Measurements from ENCODE around the gene SF3A1. TPM values are rescaled to one million over a fixed set of nuclear protein-coding genes. Genes with fewer than 3 reads are reported as not detected.
A peak's percentile ranks its signal among the peaks of the same experiment; 100 is the strongest.

SF3A1 gene
- total RNA-seq, 1 experiment from 2014 or later: 272 TPM

- CTCF ChIA-PET: interaction anchor here (0.6 to 7.8 kb wide), 10 partner anchors 9 to 555 kb away, joined by 3 to 193 read pairs (median 10); partner anchors contain the start of genes CASTOR1 and RNF215
These were observed 28.8 kb downstream of the SF3A1 start for GRCh38 chr22:30327864-30328345.

GRCh38 chr22:30326706-30327362, 29.9 kb downstream of the SF3A1 start, which contains the start of gene TBC1D10A:
Gene TBC1D10A (minus strand): TSS chr22:30326941. CDS start chr22:30326881, 60 bp downstream.
- H3K4me3 Mint-ChIP-seq: peak within 1 kb of the TSS; percentile 75
- no peaks in the 10 kb centered on the region for H3K9me3 Mint-ChIP-seq
- CTCF ChIA-PET: interaction anchor here (0.5 to 7.8 kb wide), 20 partner anchors 10 to 480 kb away, joined by 3 to 193 read pairs (median 5); partner anchors contain the start of genes CASTOR1, CCDC157, RNF215 and SF3A1
- ATAC-seq: peak; percentile 93
- H3K27me3 Mint-ChIP-seq (ENCODE audit: low read depth): no peaks in the 10 kb centered on the region
- peak within 1 kb of the TSS; percentile 89 for H3K27ac Mint-ChIP-seq
- H3K36me3 Mint-ChIP-seq: peaks cover 2% of the 10 kb centered on the region; the same call in 1 of the 2 replicates
- DNase-seq (ENCODE audit: low spot score): peak; percentile 95
- POLR2A ChIA-PET: interaction anchor here (0.7 to 2.4 kb wide), 4 partner anchors 30 to 59 kb away, joined by 3 to 7 read pairs (median 4); partner anchors contain the start of genes CCDC157 and SF3A1
- peaks cover 28% of the 10 kb centered on the region for H3K4me1 Mint-ChIP-seq
- TF ChIP-seq CREB1 (CRISPR knock-in tag; IDR thresholded peaks at IDR 0.05) (no peak), RORB (CRISPR knock-in tag; IDR thresholded peaks at IDR 0.05) (no peak), ATF1 (CRISPR knock-in tag; IDR thresholded peaks at IDR 0.05) (no peak), FOXK1 (CRISPR knock-in tag; IDR thresholded peaks at IDR 0.05) (no peak), SP1 (CRISPR knock-in tag; conservative IDR thresholded peaks at IDR 0.05) (0 out of 2 replicates have a peak, but pooled peaks have one; percentile 61), CDX4 (CRISPR knock-in tag; IDR thresholded peaks at IDR 0.05; ENCODE audit: borderline replicate concordance) (no peak), ETV6 (CRISPR knock-in tag; IDR thresholded peaks at IDR 0.05) (no peak), ZNF396 (CRISPR knock-in tag; IDR thresholded peaks at IDR 0.05; ENCODE audit: borderline replicate concordance) (no peak), NFYB (CRISPR knock-in tag; conservative IDR thresholded peaks at IDR 0.05; ENCODE audit: low read depth) (peak; percentile 32; the same call in 1 of the 2 replicates)
- TF ChIP-seq, protein P1, sequence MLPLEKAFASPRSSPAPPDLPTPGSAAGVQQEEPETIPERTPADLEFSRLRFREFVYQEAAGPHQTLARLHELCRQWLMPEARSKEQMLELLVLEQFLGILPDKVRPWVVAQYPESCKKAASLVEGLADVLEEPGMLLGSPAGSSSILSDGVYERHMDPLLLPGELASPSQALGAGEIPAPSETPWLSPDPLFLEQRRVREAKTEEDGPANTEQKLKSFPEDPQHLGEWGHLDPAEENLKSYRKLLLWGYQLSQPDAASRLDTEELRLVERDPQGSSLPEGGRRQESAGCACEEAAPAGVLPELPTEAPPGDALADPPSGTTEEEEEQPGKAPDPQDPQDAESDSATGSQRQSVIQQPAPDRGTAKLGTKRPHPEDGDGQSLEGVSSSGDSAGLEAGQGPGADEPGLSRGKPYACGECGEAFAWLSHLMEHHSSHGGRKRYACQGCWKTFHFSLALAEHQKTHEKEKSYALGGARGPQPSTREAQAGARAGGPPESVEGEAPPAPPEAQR (CRISPR knock-in tag; IDR thresholded peaks at IDR 0.05): no peak
- TF ChIP-seq, protein P2, sequence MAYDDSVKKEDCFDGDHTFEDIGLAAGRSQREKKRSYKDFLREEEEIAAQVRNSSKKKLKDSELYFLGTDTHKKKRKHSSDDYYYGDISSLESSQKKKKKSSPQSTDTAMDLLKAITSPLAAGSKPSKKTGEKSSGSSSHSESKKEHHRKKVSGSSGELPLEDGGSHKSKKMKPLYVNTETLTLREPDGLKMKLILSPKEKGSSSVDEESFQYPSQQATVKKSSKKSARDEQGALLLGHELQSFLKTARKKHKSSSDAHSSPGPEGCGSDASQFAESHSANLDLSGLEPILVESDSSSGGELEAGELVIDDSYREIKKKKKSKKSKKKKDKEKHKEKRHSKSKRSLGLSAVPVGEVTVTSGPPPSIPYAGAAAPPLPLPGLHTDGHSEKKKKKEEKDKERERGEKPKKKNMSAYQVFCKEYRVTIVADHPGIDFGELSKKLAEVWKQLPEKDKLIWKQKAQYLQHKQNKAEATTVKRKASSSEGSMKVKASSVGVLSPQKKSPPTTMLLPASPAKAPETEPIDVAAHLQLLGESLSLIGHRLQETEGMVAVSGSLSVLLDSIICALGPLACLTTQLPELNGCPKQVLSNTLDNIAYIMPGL (CRISPR knock-in tag; IDR thresholded peaks at IDR 0.05): peak; percentile 25; the same call in 1 of the 2 replicates
- TF ChIP-seq, protein P3, sequence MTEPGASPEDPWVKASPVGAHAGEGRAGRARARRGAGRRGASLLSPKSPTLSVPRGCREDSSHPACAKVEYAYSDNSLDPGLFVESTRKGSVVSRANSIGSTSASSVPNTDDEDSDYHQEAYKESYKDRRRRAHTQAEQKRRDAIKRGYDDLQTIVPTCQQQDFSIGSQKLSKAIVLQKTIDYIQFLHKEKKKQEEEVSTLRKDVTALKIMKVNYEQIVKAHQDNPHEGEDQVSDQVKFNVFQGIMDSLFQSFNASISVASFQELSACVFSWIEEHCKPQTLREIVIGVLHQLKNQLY (CRISPR knock-in tag; IDR thresholded peaks at IDR 0.05): no peak
- TF ChIP-seq, protein P4, sequence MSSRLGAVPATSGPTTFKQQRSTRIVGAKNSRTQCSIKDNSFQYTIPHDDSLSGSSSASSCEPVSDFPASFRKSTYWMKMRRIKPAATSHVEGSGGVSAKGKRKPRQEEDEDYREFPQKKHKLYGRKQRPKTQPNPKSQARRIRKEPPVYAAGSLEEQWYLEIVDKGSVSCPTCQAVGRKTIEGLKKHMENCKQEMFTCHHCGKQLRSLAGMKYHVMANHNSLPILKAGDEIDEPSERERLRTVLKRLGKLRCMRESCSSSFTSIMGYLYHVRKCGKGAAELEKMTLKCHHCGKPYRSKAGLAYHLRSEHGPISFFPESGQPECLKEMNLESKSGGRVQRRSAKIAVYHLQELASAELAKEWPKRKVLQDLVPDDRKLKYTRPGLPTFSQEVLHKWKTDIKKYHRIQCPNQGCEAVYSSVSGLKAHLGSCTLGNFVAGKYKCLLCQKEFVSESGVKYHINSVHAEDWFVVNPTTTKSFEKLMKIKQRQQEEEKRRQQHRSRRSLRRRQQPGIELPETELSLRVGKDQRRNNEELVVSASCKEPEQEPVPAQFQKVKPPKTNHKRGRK (CRISPR knock-in tag; IDR thresholded peaks at IDR 0.05; ENCODE audit: borderline replicate concordance): no peak

More at GRCh38 chr22:30327864-30328345, 28.8 kb downstream of the SF3A1 start:
- POLR2A ChIA-PET: interaction anchor here (1.0 to 2.4 kb wide), 2 partner anchors 37 to 39 kb away, joined by 4 to 7 read pairs; partner anchors contain the start of gene CASTOR1
- DNase-seq (ENCODE audit: low spot score): peak; percentile 33
- TF ChIP-seq, protein P5, sequence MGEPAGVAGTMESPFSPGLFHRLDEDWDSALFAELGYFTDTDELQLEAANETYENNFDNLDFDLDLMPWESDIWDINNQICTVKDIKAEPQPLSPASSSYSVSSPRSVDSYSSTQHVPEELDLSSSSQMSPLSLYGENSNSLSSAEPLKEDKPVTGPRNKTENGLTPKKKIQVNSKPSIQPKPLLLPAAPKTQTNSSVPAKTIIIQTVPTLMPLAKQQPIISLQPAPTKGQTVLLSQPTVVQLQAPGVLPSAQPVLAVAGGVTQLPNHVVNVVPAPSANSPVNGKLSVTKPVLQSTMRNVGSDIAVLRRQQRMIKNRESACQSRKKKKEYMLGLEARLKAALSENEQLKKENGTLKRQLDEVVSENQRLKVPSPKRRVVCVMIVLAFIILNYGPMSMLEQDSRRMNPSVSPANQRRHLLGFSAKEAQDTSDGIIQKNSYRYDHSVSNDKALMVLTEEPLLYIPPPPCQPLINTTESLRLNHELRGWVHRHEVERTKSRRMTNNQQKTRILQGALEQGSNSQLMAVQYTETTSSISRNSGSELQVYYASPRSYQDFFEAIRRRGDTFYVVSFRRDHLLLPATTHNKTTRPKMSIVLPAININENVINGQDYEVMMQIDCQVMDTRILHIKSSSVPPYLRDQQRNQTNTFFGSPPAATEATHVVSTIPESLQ (CRISPR knock-in tag; IDR thresholded peaks at IDR 0.05): no peak
- TF ChIP-seq ZNF317 (CRISPR knock-in tag; IDR thresholded peaks at IDR 0.05; ENCODE audit: borderline replicate concordance, low read depth) (no peak), CREM (CRISPR knock-in tag; IDR thresholded peaks at IDR 0.05) (no peak), E2F1 (CRISPR knock-in tag; IDR thresholded peaks at IDR 0.05) (no peak), NFE2L1 (CRISPR knock-in tag; IDR thresholded peaks at IDR 0.05) (no peak), FOXJ3 (CRISPR knock-in tag; IDR thresholded peaks at IDR 0.05; ENCODE audit: borderline replicate concordance) (no peak)
- TF ChIP-seq, protein P6, sequence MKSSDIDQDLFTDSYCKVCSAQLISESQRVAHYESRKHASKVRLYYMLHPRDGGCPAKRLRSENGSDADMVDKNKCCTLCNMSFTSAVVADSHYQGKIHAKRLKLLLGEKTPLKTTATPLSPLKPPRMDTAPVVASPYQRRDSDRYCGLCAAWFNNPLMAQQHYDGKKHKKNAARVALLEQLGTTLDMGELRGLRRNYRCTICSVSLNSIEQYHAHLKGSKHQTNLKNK (CRISPR knock-in tag; IDR thresholded peaks at IDR 0.05): no peak
- TF ChIP-seq, protein P7, sequence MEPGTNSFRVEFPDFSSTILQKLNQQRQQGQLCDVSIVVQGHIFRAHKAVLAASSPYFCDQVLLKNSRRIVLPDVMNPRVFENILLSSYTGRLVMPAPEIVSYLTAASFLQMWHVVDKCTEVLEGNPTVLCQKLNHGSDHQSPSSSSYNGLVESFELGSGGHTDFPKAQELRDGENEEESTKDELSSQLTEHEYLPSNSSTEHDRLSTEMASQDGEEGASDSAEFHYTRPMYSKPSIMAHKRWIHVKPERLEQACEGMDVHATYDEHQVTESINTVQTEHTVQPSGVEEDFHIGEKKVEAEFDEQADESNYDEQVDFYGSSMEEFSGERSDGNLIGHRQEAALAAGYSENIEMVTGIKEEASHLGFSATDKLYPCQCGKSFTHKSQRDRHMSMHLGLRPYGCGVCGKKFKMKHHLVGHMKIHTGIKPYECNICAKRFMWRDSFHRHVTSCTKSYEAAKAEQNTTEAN (CRISPR knock-in tag; IDR thresholded peaks at IDR 0.05): no peak
- no peaks in the 10 kb centered on the region for H3K27me3 Mint-ChIP-seq (ENCODE audit: low read depth)
- H3K4me1 Mint-ChIP-seq: peaks cover 28% of the 10 kb centered on the region
- ATAC-seq: peak; percentile 33
- H3K27ac Mint-ChIP-seq: peak overlapping the region; percentile 89
- peaks cover 10% of the 10 kb centered on the region; the same call in 1 of the 2 replicates for H3K36me3 Mint-ChIP-seq
- peak overlapping the region; percentile 65 for H3K4me3 Mint-ChIP-seq
- no peaks in the 10 kb centered on the region for H3K9me3 Mint-ChIP-seq
